ENCODE results near the gene CLASRP.
A peak's percentile ranks its signal among the peaks of the same experiment; 100 is the strongest.
"Not testable (repeated sequence)": the region's sequence is repeated elsewhere in the genome, so short reads cannot be mapped to it uniquely, and the experiment has no call there.

CLASRP gene

DNA sequence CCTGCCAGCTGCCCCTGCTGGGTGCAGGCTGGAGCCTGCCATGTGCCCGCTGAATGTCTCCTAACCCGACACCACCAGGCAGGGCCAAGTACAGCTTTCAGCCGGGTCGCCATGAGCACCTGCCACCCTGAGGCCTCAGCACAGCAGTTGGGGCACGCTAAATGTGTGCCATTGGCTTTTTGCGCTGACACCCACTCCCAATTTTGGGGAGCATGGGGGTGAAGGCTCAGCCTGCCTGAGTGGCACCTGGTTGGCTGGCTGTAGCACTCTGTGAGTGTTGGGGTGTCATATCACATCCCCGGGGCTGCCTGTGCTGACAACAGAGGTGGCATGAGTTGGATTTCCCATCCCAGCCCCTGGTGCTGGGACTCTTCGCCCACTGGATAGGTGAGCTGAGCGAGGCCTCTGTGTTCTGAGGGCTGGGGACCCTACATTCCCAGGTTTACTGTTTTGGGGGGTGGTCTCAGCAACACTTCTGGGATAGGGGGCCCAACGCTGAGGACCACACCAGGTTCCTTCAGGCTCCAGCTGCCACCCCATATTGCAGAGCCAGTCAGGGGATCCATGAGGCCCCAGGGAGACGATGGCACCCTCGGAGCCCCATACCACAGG, 44.8 kb upstream of the CLASRP start:
- H3K4me3 ChIP-seq (ENCODE audit: low read depth, low read length): no peak overlapping the region
- in situ Hi-C loops (cut with HindIII; ENCODE audit: low sequenced_read_pairs): no loop called here
- DNase-seq (ENCODE audit: low read depth): no peak
- TF ChIP-seq, protein P1, sequence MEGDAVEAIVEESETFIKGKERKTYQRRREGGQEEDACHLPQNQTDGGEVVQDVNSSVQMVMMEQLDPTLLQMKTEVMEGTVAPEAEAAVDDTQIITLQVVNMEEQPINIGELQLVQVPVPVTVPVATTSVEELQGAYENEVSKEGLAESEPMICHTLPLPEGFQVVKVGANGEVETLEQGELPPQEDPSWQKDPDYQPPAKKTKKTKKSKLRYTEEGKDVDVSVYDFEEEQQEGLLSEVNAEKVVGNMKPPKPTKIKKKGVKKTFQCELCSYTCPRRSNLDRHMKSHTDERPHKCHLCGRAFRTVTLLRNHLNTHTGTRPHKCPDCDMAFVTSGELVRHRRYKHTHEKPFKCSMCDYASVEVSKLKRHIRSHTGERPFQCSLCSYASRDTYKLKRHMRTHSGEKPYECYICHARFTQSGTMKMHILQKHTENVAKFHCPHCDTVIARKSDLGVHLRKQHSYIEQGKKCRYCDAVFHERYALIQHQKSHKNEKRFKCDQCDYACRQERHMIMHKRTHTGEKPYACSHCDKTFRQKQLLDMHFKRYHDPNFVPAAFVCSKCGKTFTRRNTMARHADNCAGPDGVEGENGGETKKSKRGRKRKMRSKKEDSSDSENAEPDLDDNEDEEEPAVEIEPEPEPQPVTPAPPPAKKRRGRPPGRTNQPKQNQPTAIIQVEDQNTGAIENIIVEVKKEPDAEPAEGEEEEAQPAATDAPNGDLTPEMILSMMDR (IDR thresholded peaks at IDR 0.05; ENCODE audit: low read depth, low read length, missing control alignments): no peak

DNA sequence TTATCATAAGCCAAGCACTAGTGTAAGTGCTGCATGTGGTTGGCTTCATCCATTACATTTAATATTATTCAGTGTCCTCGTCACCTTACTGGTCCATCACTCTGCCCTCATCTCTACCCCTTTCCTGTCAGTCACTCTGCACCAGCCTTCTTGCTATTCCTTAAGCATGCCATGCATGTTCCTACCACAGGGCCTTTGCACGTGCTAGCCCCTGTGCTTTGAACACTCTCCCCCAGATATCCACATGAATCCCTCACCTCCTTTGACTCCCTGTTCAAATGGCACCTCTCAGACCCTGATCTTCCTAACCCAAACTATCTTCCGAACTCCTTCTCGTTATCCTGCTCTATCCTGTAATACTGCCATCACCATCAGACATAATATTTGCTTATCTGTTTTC, 40.8 kb upstream of the CLASRP start:
- in situ Hi-C loops (cut with HindIII; ENCODE audit: low sequenced_read_pairs): no loop called here
- no peak overlapping the region for H3K4me3 ChIP-seq (ENCODE audit: low read depth, low read length)
- TF ChIP-seq, protein P1 (IDR thresholded peaks at IDR 0.05; ENCODE audit: low read depth, low read length, missing control alignments): no peak
- DNase-seq (ENCODE audit: low read depth): no peak

DNA sequence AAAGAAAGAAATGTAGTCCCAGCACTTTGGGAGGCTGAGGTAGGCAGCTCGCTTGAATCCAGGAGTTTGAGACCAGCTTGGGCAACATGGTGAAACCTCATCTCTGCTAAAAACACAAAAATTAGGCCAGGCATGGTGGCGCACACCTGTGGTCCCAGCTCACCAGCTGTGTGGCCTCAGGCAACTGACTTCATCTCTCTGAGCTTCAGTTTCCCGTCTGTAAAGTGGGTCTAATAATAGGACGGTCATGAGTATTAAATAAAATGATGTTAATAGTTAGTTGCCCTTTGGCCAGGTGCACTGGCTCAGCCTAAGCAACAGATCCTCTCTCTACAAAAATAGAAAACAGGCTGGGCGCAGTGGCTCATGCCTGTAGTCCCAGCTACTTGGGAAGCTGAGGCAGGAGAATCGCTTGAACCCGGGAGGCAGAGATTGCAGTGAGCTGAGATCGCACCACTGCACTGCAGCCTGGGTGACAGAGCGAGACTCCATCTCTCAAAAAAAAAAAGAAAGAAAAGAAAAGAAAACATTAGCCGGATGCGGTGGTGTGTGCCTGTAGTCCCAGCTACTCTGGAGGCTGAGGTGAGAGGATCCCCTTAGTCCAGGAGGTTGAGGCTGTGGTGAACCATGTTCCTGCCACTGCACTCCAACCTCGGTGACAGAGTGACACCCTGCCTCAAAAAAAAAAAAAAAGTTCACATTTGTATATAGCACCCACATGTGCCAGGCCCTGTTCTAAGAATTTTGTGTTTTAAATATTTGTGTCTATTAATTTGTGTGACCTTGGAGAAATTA, 39.5 kb upstream of the CLASRP start:
- in situ Hi-C loops (cut with HindIII; ENCODE audit: low sequenced_read_pairs); H3K4me3 ChIP-seq (ENCODE audit: low read depth, low read length); DNase-seq (ENCODE audit: low read depth): not testable (repeated sequence)

DNA sequence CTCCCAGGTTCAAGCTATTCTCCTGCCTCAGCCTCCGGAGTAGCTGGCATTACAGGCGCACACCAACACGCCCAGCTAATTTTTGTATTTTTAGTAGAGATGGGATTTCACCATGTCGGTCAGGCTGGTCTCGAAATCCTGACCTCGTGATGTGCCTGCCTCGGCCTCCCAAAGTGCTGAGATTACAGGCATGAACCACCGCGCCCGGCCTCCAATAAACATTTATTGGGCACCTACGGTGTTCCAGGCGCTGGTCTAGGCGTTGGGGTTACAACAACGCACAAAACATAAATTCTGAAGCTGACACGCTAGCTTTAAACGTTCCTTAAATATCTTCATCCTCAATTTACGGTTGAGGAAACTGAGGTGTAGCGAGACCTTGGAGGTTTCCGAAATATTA, 38.2 kb upstream of the CLASRP start:
- DNase-seq (ENCODE audit: low read depth); in situ Hi-C loops (cut with HindIII; ENCODE audit: low sequenced_read_pairs): not testable (repeated sequence)
- peak overlapping the region; percentile 30 for H3K4me3 ChIP-seq (ENCODE audit: low read depth, low read length)

DNA sequence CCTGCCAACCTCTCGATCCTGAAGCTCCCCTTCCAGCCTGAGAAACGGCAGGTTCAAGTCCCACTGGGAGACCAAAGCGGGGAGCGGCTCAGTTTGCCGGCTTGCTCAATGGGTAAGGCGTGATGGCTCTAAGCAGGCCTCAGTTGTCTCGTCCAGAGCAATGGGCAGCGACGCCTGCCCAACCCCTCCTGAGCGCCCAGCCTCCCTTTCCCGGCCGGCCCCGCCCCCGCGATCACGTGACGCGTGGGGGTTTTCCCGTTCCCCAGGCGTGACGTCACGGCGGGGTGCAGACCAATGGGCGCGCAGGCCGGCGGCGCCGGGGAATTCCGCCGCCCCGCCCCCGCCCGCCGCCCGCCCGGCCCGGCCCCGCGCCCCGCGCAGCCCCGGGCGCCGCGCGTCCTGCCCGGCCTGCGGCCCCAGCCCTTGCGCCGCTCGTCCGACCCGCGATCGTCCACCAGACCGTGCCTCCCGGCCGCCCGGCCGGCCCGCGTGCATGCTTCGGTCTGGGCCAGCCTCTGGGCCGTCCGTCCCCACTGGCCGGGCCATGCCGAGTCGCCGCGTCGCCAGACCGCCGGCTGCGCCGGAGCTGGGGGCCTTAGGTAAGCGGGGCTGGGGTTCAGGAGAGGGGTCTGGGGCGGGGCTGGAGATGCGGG, 37.6 kb upstream of the CLASRP start, which contains the start of gene RELB:
Gene RELB, plus strand, starts transcription at position 378 of the 653 bp plus-strand sequence. Its CDS starts 116 bp downstream, at position 494.
- DNase-seq (ENCODE audit: low read depth): peak; percentile 58
- peak within 1 kb of the TSS; percentile 67 for H3K4me3 ChIP-seq (ENCODE audit: low read depth, low read length)
- in situ Hi-C loops (cut with HindIII; ENCODE audit: low sequenced_read_pairs): no loop called here
- TF ChIP-seq, protein P1 (IDR thresholded peaks at IDR 0.05; ENCODE audit: low read depth, low read length, missing control alignments): no peak

DNA sequence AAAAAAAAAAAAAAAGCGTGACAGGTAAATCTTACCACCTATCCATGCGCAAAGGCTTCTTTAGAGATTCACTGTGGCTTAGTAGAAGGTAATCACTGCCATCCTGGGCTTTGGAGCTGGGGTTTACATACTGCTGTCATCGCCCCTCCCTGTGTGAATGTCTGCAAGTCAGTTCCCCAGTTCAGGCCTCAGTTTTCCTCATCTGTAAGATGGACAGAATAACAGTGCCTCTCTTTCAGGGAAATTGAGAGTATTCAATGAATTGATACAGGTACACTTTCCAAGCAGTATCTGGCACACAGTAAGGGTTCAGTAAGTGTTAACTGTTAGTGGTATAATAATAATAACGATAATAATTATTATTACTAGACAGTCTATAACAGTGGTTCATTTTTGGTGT, 35.4 kb upstream of the CLASRP start:
- in situ Hi-C loops (cut with HindIII; ENCODE audit: low sequenced_read_pairs): no loop called here
- H3K4me3 ChIP-seq (ENCODE audit: low read depth, low read length): no peak overlapping the region
- TF ChIP-seq, protein P1 (IDR thresholded peaks at IDR 0.05; ENCODE audit: low read depth, low read length, missing control alignments): no peak
- no peak for DNase-seq (ENCODE audit: low read depth)

DNA sequence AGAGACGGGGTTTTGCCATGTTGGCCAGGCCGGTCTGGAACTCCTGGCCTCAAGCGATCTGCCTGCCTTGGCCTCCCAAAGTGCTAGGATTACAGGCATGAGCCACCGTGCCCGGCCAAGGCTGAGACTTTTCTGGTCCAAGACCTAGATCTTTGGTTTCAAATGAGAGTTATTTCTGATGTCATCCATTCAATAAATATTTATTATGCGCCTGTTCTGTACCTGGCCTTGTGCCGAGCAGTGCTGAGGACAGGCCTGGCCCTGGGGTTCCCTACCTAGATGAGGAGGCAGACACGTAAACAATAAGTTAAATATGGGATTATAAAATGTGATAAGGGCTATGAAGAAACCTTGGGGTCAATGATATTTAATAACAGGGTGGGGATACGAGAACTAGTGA, 33.1 kb upstream of the CLASRP start:
- no peak overlapping the region for H3K4me3 ChIP-seq (ENCODE audit: low read depth, low read length)
- in situ Hi-C loops (cut with HindIII; ENCODE audit: low sequenced_read_pairs): no loop called here
- DNase-seq (ENCODE audit: low read depth): no peak
- TF ChIP-seq, protein P1 (IDR thresholded peaks at IDR 0.05; ENCODE audit: low read depth, low read length, missing control alignments): no peak
